Neural cell (in vitro differentiated cells): ENCODE data around the gene TMEM266.

Experiments used
- EZH2 ChIP-seq: fragments of 200-600, 300-800 bp; shearing (Covaris generic), sonication (generic); IDR thresholded peaks from 2 replicates; pipeline ENCODE4 v1.6.1; 2014; ENCODE audit warnings: antibody characterized with exemption, low read length, borderline replicate concordance, mild to moderate bottlenecking; ENCODE audit not compliant: insufficient read depth, poor library complexity, severe bottlenecking
- POLR2AphosphoS5 ChIP-seq: IDR thresholded peaks from 2 replicates; pipeline ENCODE4 v1.6.1; 2012
- RAD21 ChIP-seq: fragments of 450-650 bp; conservative IDR thresholded peaks from 2 replicates; pipeline ENCODE4 v1.6.1; 2014; ENCODE audit warnings: antibody characterized with exemption, mild to moderate bottlenecking, moderate library complexity
- TF ChIP-seq, protein P1 (sequence below): IDR thresholded peaks from 2 replicates; pipeline ENCODE4 v1.6.1; 2012; ENCODE audit warnings: borderline replicate concordance

DNA sequence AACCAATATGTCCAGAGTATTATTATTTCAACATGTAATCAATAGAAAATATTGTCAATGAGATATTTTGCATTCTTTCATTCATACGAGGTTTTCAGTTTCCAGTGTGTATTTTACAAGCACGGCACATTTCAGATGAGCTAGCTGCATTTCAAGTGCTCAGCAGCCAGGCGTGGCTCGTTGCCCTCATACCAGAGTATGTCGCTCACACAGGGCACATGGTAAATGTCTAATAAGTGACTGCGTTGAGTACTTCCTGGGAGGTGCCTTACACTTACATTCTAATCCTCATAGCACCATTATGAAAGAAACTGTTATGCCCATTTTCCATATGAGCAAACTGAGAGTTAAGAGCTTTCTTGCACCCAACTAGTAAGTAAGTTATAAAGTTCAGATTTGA, 47.4 kb downstream of the TMEM266 start:
- no peak for TF ChIP-seq RAD21
- TF ChIP-seq, protein P1, sequence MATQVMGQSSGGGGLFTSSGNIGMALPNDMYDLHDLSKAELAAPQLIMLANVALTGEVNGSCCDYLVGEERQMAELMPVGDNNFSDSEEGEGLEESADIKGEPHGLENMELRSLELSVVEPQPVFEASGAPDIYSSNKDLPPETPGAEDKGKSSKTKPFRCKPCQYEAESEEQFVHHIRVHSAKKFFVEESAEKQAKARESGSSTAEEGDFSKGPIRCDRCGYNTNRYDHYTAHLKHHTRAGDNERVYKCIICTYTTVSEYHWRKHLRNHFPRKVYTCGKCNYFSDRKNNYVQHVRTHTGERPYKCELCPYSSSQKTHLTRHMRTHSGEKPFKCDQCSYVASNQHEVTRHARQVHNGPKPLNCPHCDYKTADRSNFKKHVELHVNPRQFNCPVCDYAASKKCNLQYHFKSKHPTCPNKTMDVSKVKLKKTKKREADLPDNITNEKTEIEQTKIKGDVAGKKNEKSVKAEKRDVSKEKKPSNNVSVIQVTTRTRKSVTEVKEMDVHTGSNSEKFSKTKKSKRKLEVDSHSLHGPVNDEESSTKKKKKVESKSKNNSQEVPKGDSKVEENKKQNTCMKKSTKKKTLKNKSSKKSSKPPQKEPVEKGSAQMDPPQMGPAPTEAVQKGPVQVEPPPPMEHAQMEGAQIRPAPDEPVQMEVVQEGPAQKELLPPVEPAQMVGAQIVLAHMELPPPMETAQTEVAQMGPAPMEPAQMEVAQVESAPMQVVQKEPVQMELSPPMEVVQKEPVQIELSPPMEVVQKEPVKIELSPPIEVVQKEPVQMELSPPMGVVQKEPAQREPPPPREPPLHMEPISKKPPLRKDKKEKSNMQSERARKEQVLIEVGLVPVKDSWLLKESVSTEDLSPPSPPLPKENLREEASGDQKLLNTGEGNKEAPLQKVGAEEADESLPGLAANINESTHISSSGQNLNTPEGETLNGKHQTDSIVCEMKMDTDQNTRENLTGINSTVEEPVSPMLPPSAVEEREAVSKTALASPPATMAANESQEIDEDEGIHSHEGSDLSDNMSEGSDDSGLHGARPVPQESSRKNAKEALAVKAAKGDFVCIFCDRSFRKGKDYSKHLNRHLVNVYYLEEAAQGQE, result no peak
- TF ChIP-seq POLR2AphosphoS5, result no peak
- TF ChIP-seq EZH2, result no peak
